HepG2 (cell line): ENCODE data around the gene LYPD4. TPM values are rescaled to one million over a fixed set of nuclear protein-coding genes. Genes with fewer than 3 reads are reported as not detected.

Experiments used
- ADNP ChIP-seq: sonication (generic); formaldehyde crosslinking; IDR thresholded peaks from 2 replicates; pipeline ENCODE4 v1.4.0; 2020; ENCODE audit warnings: missing genetic modification reagents
- AGO2 ChIP-seq: fragments of 200-400 bp; formaldehyde crosslinking; optimal IDR thresholded peaks from 2 replicates; pipeline ENCODE3; 2017; ENCODE audit warnings: mild to moderate bottlenecking, low read depth, low read length, moderate library complexity
- ATF4 ChIP-seq, 2 experiments: fragments of 450-650 bp in 1 of 2; sonication (generic) in 1 of 2; formaldehyde crosslinking; IDR thresholded peaks; 2 replicates each; pipeline versions ENCODE4 v1.5.0 to v1.8.0; 2020 to 2022; ENCODE audit warnings: mild to moderate bottlenecking in 1 of 2, missing genetic modification reagents in 1 of 2
- KDM2A ChIP-seq: sonication (generic); formaldehyde crosslinking; IDR thresholded peaks from 2 replicates; pipeline ENCODE4 v1.4.0; 2020; ENCODE audit warnings: low read depth, missing genetic modification reagents, borderline replicate concordance
- KLF15 ChIP-seq: sonication (generic); formaldehyde crosslinking; IDR thresholded peaks from 2 replicates; pipeline ENCODE4 v1.8.1; 2023; ENCODE audit warnings: borderline replicate concordance, mild to moderate bottlenecking, inconsistent platforms, missing genetic modification reagents, mixed read lengths
- POLR2A ChIP-seq, 2 experiments: IDR thresholded peaks; 2 replicates each; pipeline ENCODE4 v1.6.1; 2011; ENCODE audit warnings: low read depth in 2 of 2, low read length in 2 of 2, mild to moderate bottlenecking in 1 of 2, moderate library complexity in 1 of 2; ENCODE audit not compliant: insufficient read depth in 1 of 2
- RBM22 ChIP-seq: fragments of 200-400 bp; formaldehyde crosslinking; optimal IDR thresholded peaks from 2 replicates; pipeline ENCODE3; 2017; ENCODE audit warnings: mild to moderate bottlenecking, low read length, moderate library complexity
- TARDBP ChIP-seq: sonication (generic); formaldehyde crosslinking; IDR thresholded peaks from 2 replicates; pipeline ENCODE4 v1.8.0; 2022; ENCODE audit warnings: mild to moderate bottlenecking, missing genetic modification reagents
- THAP7 ChIP-seq: sonication (generic); formaldehyde crosslinking; IDR thresholded peaks from 2 replicates; pipeline ENCODE4 v1.8.1; 2023; ENCODE audit warnings: mild to moderate bottlenecking, missing genetic modification reagents
- THRA ChIP-seq: sonication (generic); formaldehyde crosslinking; IDR thresholded peaks from 2 replicates; pipeline ENCODE4 v1.4.0; 2020; ENCODE audit warnings: missing genetic modification reagents, borderline replicate concordance
- TSC22D2 ChIP-seq: sonication (generic); formaldehyde crosslinking; IDR thresholded peaks from 2 replicates; pipeline ENCODE4 v1.5.1; 2020; ENCODE audit warnings: missing genetic modification reagents, mild to moderate bottlenecking, borderline replicate concordance
- XRCC5 ChIP-seq: fragments of 200-400 bp; formaldehyde crosslinking; optimal IDR thresholded peaks from 2 replicates; pipeline ENCODE3; 2017; ENCODE audit warnings: mild to moderate bottlenecking, low read length
- ZNF3 ChIP-seq: IDR thresholded peaks from 2 replicates; pipeline ENCODE4 v1.7.0; 2017; ENCODE audit warnings: inconsistent platforms
- ZNF629 ChIP-seq: sonication (generic); formaldehyde crosslinking; conservative IDR thresholded peaks from 2 replicates; pipeline ENCODE4 v1.5.0; 2020; ENCODE audit warnings: missing genetic modification reagents
- ZNF777 ChIP-seq: sonication (generic); formaldehyde crosslinking; IDR thresholded peaks from 2 replicates; pipeline ENCODE4 v1.4.0; 2020; ENCODE audit warnings: missing genetic modification reagents
- ZNF781 ChIP-seq: sonication (generic); formaldehyde crosslinking; IDR thresholded peaks from 2 replicates; pipeline ENCODE4 v1.5.1; 2020; ENCODE audit warnings: borderline replicate concordance, mild to moderate bottlenecking, missing genetic modification reagents; ENCODE audit errors: not compliant biosample characterization
- polyA plus RNA-seq, 8 experiments: library from polyadenylated mRNA; depleted of rRNA in 3 of 8; stranded (reverse) in 7 of 8; unstranded in 1 of 8; fragments of >200 nt; fragmentation: Illumina TruSeq in 4 of 8; extraction: Trizol in 4 of 8; gene quantifications; 2 replicates each; pipeline versions ENCODE4 v1.2.1 to v1.2.3, GENCODE V29; 2011 to 2016; ENCODE audit warnings: low read depth in 4 of 8, missing spikeins in 1 of 8, mixed read lengths in 1 of 8; ENCODE audit not compliant: insufficient read depth in 1 of 8
- total RNA-seq, 5 experiments: library from RNA; depleted of rRNA; stranded (reverse); fragments of >200 nt; fragmentation: Illumina TruSeq; extraction: Trizol; gene quantifications; 2 replicates each; pipeline ENCODE4 v1.2.3, GENCODE V29; 2016; ENCODE audit warnings: low read depth in 1 of 5
- TF ChIP-seq, protein P1 (sequence below): sonication (generic); formaldehyde crosslinking; IDR thresholded peaks from 2 replicates; pipeline ENCODE4 v1.4.0; 2020; ENCODE audit warnings: missing genetic modification reagents, borderline replicate concordance
- TF ChIP-seq, protein P2 (sequence below): sonication (generic); formaldehyde crosslinking; IDR thresholded peaks from 2 replicates; pipeline ENCODE4 v1.5.0; 2020; ENCODE audit warnings: mild to moderate bottlenecking, missing genetic modification reagents, moderate library complexity
- TF ChIP-seq, protein P3 (sequence below): sonication (generic); formaldehyde crosslinking; IDR thresholded peaks from 2 replicates; pipeline ENCODE4 v1.4.0; 2020; ENCODE audit warnings: missing genetic modification reagents

Gene LYPD4
- total and polyA plus RNA-seq, 2 of the 13 experiments (the other 11 are each of a cell fraction or from before 2014, with no cell fraction given) = not detected

- TF ChIP-seq KDM2A = peak; percentile 98
- TF ChIP-seq RBM22 = peak; percentile 99
- TF ChIP-seq, protein P1, sequence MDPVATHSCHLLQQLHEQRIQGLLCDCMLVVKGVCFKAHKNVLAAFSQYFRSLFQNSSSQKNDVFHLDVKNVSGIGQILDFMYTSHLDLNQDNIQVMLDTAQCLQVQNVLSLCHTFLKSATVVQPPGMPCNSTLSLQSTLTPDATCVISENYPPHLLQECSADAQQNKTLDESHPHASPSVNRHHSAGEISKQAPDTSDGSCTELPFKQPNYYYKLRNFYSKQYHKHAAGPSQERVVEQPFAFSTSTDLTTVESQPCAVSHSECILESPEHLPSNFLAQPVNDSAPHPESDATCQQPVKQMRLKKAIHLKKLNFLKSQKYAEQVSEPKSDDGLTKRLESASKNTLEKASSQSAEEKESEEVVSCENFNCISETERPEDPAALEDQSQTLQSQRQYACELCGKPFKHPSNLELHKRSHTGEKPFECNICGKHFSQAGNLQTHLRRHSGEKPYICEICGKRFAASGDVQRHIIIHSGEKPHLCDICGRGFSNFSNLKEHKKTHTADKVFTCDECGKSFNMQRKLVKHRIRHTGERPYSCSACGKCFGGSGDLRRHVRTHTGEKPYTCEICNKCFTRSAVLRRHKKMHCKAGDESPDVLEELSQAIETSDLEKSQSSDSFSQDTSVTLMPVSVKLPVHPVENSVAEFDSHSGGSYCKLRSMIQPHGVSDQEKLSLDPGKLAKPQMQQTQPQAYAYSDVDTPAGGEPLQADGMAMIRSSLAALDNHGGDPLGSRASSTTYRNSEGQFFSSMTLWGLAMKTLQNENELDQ (CRISPR knock-in tag) = 0 out of 2 replicates have a peak, but pooled peaks have one; percentile 8
- TF ChIP-seq, protein P2, sequence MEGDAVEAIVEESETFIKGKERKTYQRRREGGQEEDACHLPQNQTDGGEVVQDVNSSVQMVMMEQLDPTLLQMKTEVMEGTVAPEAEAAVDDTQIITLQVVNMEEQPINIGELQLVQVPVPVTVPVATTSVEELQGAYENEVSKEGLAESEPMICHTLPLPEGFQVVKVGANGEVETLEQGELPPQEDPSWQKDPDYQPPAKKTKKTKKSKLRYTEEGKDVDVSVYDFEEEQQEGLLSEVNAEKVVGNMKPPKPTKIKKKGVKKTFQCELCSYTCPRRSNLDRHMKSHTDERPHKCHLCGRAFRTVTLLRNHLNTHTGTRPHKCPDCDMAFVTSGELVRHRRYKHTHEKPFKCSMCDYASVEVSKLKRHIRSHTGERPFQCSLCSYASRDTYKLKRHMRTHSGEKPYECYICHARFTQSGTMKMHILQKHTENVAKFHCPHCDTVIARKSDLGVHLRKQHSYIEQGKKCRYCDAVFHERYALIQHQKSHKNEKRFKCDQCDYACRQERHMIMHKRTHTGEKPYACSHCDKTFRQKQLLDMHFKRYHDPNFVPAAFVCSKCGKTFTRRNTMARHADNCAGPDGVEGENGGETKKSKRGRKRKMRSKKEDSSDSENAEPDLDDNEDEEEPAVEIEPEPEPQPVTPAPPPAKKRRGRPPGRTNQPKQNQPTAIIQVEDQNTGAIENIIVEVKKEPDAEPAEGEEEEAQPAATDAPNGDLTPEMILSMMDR (CRISPR knock-in tag) = peak; percentile 91
- no peak for TF ChIP-seq THAP7
- 0 out of 2 replicates have a peak, but pooled peaks have one; percentile 14 for TF ChIP-seq KLF15
- TF ChIP-seq, protein P3, sequence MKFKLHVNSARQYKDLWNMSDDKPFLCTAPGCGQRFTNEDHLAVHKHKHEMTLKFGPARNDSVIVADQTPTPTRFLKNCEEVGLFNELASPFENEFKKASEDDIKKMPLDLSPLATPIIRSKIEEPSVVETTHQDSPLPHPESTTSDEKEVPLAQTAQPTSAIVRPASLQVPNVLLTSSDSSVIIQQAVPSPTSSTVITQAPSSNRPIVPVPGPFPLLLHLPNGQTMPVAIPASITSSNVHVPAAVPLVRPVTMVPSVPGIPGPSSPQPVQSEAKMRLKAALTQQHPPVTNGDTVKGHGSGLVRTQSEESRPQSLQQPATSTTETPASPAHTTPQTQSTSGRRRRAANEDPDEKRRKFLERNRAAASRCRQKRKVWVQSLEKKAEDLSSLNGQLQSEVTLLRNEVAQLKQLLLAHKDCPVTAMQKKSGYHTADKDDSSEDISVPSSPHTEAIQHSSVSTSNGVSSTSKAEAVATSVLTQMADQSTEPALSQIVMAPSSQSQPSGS = peak; percentile 53; the same call in 1 of the 2 replicates
- 0 out of 2 replicates have a peak, but pooled peaks have one; percentile 13 for TF ChIP-seq THRA (CRISPR knock-in tag)
- peak; percentile 73 for TF ChIP-seq XRCC5
- peak; percentile 91 for TF ChIP-seq AGO2
- TF ChIP-seq ADNP = no peak
- TF ChIP-seq POLR2A (IDR thresholded peaks at IDR 0.05; ENCODE audit: insufficient read depth in 1 of 2, low read depth in 2 of 2, low read length in 2 of 2) = peak in 1 of 2 experiments; percentile 44; a peak in 3 of 4 replicates
- TF ChIP-seq ZNF777 = peak; percentile 46; the same call in 1 of the 2 replicates
- no peak for TF ChIP-seq ZNF781
- no peak for TF ChIP-seq ZNF3 (CRISPR knock-in tag)
- TF ChIP-seq TARDBP (CRISPR knock-in tag) = peak; percentile 9; the same call in 1 of the 2 replicates
- peak; percentile 58; the same call in 1 of the 2 replicates for TF ChIP-seq TSC22D2 (CRISPR knock-in tag)
- TF ChIP-seq ATF4 (CRISPR knock-in tag; IDR thresholded peaks at IDR 0.05) = 0 out of 4 replicates have a peak, but pooled peaks of 1 of the 2 experiments have one; percentile 36
- TF ChIP-seq ZNF629 (CRISPR knock-in tag) = peak; percentile 67
Observed at GRCh38 chr19:41872775-41873647, 28.5 kb upstream of the LYPD4 start (continued).
